GM19452 (cell line): ENCODE data around the gene CYP4A22.
"Not testable (repeated sequence)": the region's sequence is repeated elsewhere in the genome, so short reads cannot be mapped to it uniquely, and the experiment has no call there.

ENCODE experiments used
- ATAC-seq: cut with Tn5 transposase; IDR thresholded peaks from one replicate; pipeline ENCODE4 v1.9.1; 2021; ENCODE audit not compliant: unreplicated experiment

CYP4A22 gene

GRCh38 chr1:47137198-47137597 is at the start of gene CYP4A22:
Gene CYP4A22 (plus strand): TSS chr1:47137441. CDS start chr1:47137486, 45 bp downstream.
- ATAC-seq = no peak

GRCh38 chr1:47089356-47089755 is 47.9 kb upstream of the CYP4A22 start:
- not testable (repeated sequence) for ATAC-seq

- not testable (repeated sequence) for ATAC-seq
Measured at GRCh38 chr1:47091476-47091875, 45.8 kb upstream of the CYP4A22 start.

- no peak for ATAC-seq
Measured at GRCh38 chr1:47104816-47105215, 32.4 kb upstream of the CYP4A22 start.

GRCh38 chr1:47106792-47107191 is 30.4 kb upstream of the CYP4A22 start:
- no peak for ATAC-seq

- ATAC-seq = not testable (repeated sequence)
Measured at GRCh38 chr1:47107851-47108574, 29.2 kb upstream of the CYP4A22 start.

- ATAC-seq = not testable (repeated sequence)
Measured at GRCh38 chr1:47109482-47109881, 27.8 kb upstream of the CYP4A22 start.

- no peak for ATAC-seq
Measured at GRCh38 chr1:47113178-47113577, 24.1 kb upstream of the CYP4A22 start.

GRCh38 chr1:47121039-47121438 is 16.2 kb upstream of the CYP4A22 start:
- ATAC-seq = not testable (repeated sequence)

GRCh38 chr1:47124834-47125233 is 12.4 kb upstream of the CYP4A22 start:
- not testable (repeated sequence) for ATAC-seq

GRCh38 chr1:47126997-47127396 is 10.2 kb upstream of the CYP4A22 start:
- ATAC-seq = not testable (repeated sequence)

- no peak for ATAC-seq
Measured at GRCh38 chr1:47128221-47128620, 9.0 kb upstream of the CYP4A22 start.

GRCh38 chr1:47128854-47129253 is 8.4 kb upstream of the CYP4A22 start:
- ATAC-seq = not testable (repeated sequence)

- ATAC-seq = not testable (repeated sequence)
Measured at GRCh38 chr1:47129489-47130230, 7.6 kb upstream of the CYP4A22 start.

GRCh38 chr1:47132665-47133064 is 4.6 kb upstream of the CYP4A22 start:
- not testable (repeated sequence) for ATAC-seq

- ATAC-seq = no peak
Measured at GRCh38 chr1:47137925-47138615, 829 bp downstream of the CYP4A22 start.

- not testable (repeated sequence) for ATAC-seq
Measured at GRCh38 chr1:47140358-47140757, 3.1 kb downstream of the CYP4A22 start.

GRCh38 chr1:47143654-47144053 is 6.4 kb downstream of the CYP4A22 start:
- ATAC-seq = not testable (repeated sequence)

- not testable (repeated sequence) for ATAC-seq
Measured at GRCh38 chr1:47146495-47146894, 9.3 kb downstream of the CYP4A22 start.

GRCh38 chr1:47147047-47147785 is 10.0 kb downstream of the CYP4A22 start:
- no peak for ATAC-seq

GRCh38 chr1:47149162-47149561 is 11.9 kb downstream of the CYP4A22 start:
- not testable (repeated sequence) for ATAC-seq
